GM12874 (cell line): ENCODE measurements around the gene DSG4.

Experiments
- TF ChIP-seq, protein P1 (sequence below): IDR thresholded peaks from 2 replicates; pipeline ENCODE4 v1.5.1; 2011; ENCODE audit warnings: low read depth, mild to moderate bottlenecking, control low read depth, low read length, moderate library complexity; ENCODE audit not compliant: insufficient read depth

Gene DSG4

DNA sequence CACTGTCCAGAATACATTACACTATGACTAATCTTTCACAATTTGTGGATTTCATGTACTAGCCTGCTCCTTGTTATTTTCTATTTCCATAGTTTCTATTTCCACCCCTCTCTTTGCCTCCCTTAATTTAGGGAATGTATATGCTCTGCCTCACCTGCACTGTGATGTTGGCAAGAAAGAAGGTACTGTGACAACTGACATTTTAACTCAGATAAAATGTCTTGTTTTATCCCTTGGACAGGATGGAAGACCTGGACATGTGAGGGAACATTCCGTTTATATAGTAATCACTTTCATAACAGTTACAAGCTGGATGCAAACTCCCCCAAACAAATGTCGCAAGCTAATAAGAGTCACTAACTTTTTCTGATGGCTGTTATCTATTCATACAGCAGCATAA is 49.4 kb downstream of the DSG4 start:
- TF ChIP-seq, protein P1, sequence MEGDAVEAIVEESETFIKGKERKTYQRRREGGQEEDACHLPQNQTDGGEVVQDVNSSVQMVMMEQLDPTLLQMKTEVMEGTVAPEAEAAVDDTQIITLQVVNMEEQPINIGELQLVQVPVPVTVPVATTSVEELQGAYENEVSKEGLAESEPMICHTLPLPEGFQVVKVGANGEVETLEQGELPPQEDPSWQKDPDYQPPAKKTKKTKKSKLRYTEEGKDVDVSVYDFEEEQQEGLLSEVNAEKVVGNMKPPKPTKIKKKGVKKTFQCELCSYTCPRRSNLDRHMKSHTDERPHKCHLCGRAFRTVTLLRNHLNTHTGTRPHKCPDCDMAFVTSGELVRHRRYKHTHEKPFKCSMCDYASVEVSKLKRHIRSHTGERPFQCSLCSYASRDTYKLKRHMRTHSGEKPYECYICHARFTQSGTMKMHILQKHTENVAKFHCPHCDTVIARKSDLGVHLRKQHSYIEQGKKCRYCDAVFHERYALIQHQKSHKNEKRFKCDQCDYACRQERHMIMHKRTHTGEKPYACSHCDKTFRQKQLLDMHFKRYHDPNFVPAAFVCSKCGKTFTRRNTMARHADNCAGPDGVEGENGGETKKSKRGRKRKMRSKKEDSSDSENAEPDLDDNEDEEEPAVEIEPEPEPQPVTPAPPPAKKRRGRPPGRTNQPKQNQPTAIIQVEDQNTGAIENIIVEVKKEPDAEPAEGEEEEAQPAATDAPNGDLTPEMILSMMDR = no peak

DNA sequence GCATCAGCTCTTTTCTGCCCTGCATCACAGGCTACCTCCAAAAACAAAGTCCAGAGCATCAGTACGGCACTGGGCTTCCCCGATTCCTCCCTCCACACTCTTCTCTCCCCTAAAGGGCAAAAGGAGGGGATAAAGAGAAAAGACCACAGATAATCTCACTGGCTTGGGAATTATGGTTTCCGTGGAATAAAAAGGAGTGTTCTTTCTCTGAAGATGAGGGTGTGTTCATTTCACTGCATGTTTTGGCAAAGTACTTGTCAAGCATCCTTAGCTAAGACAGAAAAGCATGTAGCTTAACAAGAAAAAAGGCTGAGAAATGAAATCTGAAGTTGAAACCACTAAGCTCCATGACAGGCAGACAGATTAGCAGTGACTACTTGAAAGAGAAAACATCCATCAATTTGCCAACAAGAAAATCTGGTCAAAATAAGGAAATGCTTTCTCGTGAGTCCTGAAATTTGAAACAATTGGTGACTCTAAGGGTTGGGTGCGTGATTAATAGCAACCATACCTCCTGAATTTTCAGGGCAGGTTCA is 50.4 kb downstream of the DSG4 start:
- TF ChIP-seq, protein P1 = no peak

DNA sequence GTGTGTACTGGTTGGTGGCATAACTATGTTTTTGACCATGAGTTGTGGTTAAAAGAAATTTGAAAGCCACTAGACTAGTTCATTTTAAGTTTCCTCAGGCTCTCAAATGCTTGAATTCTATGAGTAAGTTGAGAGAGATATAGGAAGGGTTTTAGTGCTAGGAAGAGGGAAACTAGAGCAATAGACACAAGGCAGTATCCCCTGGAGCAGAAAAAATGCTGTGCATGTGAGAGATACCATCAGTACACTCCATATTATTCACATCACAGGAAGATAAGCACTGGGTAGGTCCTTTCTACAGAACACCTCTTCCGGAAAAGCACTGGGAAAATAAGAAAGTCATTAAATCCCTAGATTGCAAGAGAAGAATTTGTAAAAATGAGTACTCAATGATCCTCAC is 51.6 kb downstream of the DSG4 start:
- TF ChIP-seq, protein P1 = no peak

DNA sequence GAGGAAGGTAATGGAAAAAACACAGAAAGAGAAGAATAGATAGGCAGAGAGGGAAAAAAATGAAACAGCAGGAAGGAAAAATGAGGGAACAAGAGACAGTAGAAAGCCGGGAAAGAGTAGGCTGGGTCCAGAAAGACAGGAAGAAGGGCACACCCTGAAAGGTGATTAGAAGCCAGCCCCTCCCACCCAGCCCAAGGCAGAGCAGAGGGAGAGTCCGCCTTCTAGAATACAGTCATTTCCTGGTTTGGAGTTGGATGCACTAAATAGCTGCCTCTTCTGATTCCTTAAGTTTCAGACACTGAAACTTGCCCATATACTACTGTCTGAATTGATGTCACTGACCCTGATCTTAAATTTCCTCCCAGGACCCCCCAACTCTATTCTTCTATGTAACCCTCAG is 53.0 kb downstream of the DSG4 start:
- TF ChIP-seq, protein P1 = no peak

DNA sequence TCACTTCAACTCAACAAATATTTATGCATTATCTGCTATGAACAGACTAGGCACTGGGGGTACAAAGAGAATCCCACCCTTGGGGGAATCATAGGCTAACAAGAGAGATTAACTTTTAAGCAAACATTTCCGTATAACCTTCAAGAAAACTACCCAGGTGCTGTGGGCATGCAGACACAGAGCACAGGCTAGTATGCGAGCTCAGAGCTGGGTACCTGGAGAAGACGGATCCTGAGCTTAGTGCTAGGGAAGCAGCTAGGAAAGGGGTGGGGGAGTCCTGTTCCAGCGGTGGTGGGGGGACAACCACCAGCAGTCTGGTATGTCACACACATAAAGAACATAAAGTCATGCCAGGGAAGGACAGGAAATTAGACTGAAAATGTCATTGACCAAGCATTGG is 53.5 kb downstream of the DSG4 start:
- TF ChIP-seq, protein P1 = no peak

DNA sequence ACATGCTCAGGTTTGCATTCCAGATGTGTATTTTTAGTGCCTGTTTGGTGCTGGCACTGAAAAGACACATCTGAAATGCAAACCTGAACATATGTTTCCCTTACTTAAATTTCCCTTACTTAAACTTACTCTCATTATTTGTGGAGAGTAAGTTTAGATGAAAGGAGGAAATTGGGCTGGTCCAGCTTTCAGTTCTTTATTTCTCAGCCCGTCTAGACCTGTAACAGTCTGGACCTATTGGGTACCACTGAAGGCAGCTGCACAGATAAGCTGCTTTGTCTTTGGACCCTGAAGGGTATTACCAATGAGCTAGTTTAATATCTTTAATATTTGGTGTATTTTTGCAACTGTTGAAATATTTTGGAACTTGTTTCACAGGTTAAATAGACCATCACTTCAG is 54.0 kb downstream of the DSG4 start:
- TF ChIP-seq, protein P1 = no peak

DNA sequence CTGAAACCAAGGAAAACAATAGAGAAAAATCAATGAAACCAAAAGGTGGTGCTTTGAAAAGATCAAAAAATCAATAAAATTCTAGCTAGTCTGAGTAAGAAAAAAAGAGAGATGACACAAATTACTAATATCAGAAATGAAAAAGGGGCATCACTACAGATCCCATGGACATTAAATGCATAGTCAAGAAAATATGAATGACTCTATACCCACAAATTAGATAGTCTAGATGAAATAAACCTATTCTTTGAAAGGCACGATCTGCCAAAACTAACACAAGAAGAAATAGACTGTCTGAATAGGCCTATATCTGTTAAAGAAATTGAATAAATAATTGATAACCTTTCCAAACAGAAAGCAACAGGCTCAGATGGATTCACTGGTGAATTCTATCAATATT is 55.7 kb downstream of the DSG4 start:
- TF ChIP-seq, protein P1 = no peak

DNA sequence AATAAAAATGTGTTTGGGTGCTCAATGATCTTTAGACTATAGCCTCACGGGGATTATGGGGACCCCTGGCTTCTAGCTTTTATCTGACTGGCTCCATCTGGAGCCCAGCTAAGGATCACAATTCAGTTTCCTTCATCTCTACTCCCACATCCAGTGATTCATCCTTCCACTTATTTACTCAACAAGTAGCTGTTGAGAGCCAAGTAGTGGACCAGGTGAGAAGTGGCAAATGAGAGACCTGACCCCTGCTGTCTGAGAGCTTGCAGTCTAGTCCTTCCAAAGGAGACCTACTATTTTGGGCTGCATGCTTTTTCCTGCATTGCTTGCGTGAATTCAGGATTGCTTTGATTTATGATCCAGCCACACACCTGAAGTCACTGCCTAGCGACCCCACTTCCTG is 60.2 kb downstream of the DSG4 start:
- TF ChIP-seq, protein P1 = no peak
